Measurements from ENCODE around the gene ZNF311. TPM values are rescaled to one million over a fixed set of nuclear protein-coding genes. Genes with fewer than 3 reads are reported as not detected.

The ZNF311 gene
- total RNA-seq, 1 experiment from 2014 or later: 0.39 TPM

DNA sequence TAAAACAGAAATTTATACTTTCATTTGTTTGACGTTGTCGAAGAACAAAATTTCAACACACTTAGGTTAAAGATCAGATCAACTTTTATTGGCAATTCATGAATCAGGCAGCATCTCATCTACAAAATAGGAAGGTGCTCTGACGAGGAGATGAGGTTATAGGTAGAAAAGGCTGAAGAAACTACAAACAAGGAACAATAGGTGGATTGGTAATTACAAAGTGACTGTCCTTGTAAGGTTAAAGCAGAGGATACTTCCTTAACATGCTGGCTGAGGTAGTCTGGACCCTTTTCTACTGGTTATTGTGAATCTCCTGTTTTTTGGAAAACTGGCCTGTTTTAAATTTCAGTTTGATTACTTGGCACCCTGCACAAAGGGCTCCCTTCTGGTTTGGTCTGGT, 48.8 kb downstream of the ZNF311 start:
- Histone ChIP-seq H3K36me3 (ENCODE audit: control insufficient read depth, insufficient read depth, low read length) (no peaks in the 10 kb centered on the region), H3K27ac (ENCODE audit: low read length) (no peak overlapping the region), H3K4me3 (ENCODE audit: low read depth in 2 of 2, low read length in 2 of 2) (no peak overlapping the region), H3K4me1 (ENCODE audit: control insufficient read depth, insufficient read depth, low read length) (peaks cover 3% of the 10 kb centered on the region; the same call in 1 of the 2 replicates), H3K27me3 (ENCODE audit: control insufficient read depth, insufficient read depth, low read length) (no peaks in the 10 kb centered on the region), H3K9me3 (ENCODE audit: control insufficient read depth, insufficient read depth, low read depth, low read length) (no peaks in the 10 kb centered on the region; the same call in 1 of the 2 replicates)
- TF ChIP-seq, protein P1, sequence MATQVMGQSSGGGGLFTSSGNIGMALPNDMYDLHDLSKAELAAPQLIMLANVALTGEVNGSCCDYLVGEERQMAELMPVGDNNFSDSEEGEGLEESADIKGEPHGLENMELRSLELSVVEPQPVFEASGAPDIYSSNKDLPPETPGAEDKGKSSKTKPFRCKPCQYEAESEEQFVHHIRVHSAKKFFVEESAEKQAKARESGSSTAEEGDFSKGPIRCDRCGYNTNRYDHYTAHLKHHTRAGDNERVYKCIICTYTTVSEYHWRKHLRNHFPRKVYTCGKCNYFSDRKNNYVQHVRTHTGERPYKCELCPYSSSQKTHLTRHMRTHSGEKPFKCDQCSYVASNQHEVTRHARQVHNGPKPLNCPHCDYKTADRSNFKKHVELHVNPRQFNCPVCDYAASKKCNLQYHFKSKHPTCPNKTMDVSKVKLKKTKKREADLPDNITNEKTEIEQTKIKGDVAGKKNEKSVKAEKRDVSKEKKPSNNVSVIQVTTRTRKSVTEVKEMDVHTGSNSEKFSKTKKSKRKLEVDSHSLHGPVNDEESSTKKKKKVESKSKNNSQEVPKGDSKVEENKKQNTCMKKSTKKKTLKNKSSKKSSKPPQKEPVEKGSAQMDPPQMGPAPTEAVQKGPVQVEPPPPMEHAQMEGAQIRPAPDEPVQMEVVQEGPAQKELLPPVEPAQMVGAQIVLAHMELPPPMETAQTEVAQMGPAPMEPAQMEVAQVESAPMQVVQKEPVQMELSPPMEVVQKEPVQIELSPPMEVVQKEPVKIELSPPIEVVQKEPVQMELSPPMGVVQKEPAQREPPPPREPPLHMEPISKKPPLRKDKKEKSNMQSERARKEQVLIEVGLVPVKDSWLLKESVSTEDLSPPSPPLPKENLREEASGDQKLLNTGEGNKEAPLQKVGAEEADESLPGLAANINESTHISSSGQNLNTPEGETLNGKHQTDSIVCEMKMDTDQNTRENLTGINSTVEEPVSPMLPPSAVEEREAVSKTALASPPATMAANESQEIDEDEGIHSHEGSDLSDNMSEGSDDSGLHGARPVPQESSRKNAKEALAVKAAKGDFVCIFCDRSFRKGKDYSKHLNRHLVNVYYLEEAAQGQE (IDR thresholded peaks at IDR 0.05; ENCODE audit: insufficient read depth in 1 of 2, low read depth in 2 of 2, low read length in 1 of 2): no peak
- TF ChIP-seq SIN3A (IDR thresholded peaks at IDR 0.05; ENCODE audit: borderline replicate concordance, insufficient read depth, low read depth, low read length): no peak
- no peak for TF ChIP-seq TCF7L2 (IDR thresholded peaks at IDR 0.05; ENCODE audit: low read depth, low read length)
- TF ChIP-seq, protein P2, sequence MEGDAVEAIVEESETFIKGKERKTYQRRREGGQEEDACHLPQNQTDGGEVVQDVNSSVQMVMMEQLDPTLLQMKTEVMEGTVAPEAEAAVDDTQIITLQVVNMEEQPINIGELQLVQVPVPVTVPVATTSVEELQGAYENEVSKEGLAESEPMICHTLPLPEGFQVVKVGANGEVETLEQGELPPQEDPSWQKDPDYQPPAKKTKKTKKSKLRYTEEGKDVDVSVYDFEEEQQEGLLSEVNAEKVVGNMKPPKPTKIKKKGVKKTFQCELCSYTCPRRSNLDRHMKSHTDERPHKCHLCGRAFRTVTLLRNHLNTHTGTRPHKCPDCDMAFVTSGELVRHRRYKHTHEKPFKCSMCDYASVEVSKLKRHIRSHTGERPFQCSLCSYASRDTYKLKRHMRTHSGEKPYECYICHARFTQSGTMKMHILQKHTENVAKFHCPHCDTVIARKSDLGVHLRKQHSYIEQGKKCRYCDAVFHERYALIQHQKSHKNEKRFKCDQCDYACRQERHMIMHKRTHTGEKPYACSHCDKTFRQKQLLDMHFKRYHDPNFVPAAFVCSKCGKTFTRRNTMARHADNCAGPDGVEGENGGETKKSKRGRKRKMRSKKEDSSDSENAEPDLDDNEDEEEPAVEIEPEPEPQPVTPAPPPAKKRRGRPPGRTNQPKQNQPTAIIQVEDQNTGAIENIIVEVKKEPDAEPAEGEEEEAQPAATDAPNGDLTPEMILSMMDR (IDR thresholded peaks at IDR 0.05): no peak
- TF ChIP-seq POLR2AphosphoS5 (IDR thresholded peaks at IDR 0.05; ENCODE audit: low read depth, low read length): no peak
- DNase-seq (ENCODE audit: low read depth, low spot score) (no peak), ATAC-seq (no peak)
- ChIA-PET CTCF (no interaction called here), POLR2A (interaction anchor here (0.6 kb wide), 1 partner anchor 118 kb away, joined by 7 read pairs; no protein-coding TSS in a partner anchor)
- no TSS peak for BruUV-seq (replicated peaks)
- in situ Hi-C loops (cut with HindIII; ENCODE audit: low pct_unique_long_range_greater_than_20kb, low sequenced_read_pairs): no loop called here
- intact Hi-C loops (cut with micrococcal nuclease; ENCODE audit: unreplicated experiment): no loop called here

DNA sequence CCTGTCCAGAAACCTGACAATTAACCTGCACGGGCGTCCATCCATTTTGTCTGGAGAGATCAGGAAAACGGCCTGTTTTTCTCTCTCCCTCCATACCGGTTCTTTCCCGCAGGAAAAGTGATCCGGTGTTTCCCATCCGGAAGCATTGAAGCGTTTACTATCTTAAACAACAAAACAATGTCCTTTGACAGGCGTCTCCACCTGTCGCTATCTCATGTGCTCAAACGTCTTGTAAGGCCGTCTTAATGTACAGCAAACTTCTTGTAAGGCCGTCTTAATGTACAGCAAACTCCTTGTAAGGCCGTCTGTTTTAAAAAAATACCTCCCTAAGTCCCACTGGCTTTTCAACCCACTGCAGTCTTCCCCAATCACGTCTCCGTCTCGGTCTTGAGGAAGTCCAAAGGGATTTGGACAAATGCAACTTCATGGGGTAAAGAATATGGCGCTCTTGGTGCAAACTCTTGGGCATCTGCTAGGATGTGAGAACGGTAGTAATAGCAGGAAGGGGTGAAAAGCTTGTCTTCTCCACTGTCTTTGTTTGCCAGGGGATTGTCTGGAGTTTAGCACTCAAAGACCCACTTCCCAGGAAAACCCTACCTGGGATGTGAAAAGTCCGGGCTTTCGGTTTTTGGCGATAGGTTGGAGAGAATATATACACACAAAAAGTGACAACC, 51.4 kb downstream of the ZNF311 start:
- no peaks in the 10 kb centered on the region for H3K9me3 ChIP-seq (ENCODE audit: control insufficient read depth, insufficient read depth, low read depth, low read length)
- BruUV-seq (replicated peaks): no TSS peak
- CTCF ChIA-PET: no interaction called here
- TF ChIP-seq, protein P2 (IDR thresholded peaks at IDR 0.05): no peak
- TF ChIP-seq SIN3A (IDR thresholded peaks at IDR 0.05; ENCODE audit: borderline replicate concordance, insufficient read depth, low read depth, low read length): no peak
- TF ChIP-seq POLR2AphosphoS5 (IDR thresholded peaks at IDR 0.05; ENCODE audit: low read depth, low read length): no peak
- no peak for TF ChIP-seq TCF7L2 (IDR thresholded peaks at IDR 0.05; ENCODE audit: low read depth, low read length)
- TF ChIP-seq, protein P1 (IDR thresholded peaks at IDR 0.05; ENCODE audit: insufficient read depth in 1 of 2, low read depth in 2 of 2, low read length in 1 of 2): no peak
- H3K4me1 ChIP-seq (ENCODE audit: control insufficient read depth, insufficient read depth, low read length): peaks cover 3% of the 10 kb centered on the region; the same call in 1 of the 2 replicates
- no peaks in the 10 kb centered on the region for H3K36me3 ChIP-seq (ENCODE audit: control insufficient read depth, insufficient read depth, low read length)
- peak overlapping the region; percentile 67 for H3K27ac ChIP-seq (ENCODE audit: low read length)
- ATAC-seq (peak; percentile 26), DNase-seq (ENCODE audit: low read depth, low spot score) (no peak)
- peak overlapping the region; percentile 83 to 88 for H3K4me3 ChIP-seq (ENCODE audit: low read depth in 2 of 2, low read length in 2 of 2)
- in situ Hi-C loops (cut with HindIII; ENCODE audit: low pct_unique_long_range_greater_than_20kb, low sequenced_read_pairs): no loop called here
- no peaks in the 10 kb centered on the region for H3K27me3 ChIP-seq (ENCODE audit: control insufficient read depth, insufficient read depth, low read length)
- intact Hi-C loops (cut with micrococcal nuclease; ENCODE audit: unreplicated experiment): no loop called here
- POLR2A ChIA-PET: no interaction called here
